A549 (cell line): ENCODE results near the gene ABCB11.

Experiments
- CEBPB ChIP-seq, 2 experiments: fragments of >200 bp in 1 of 2; sonication (Bioruptor Twin) in 1 of 2; formaldehyde crosslinking in 1 of 2; IDR thresholded peaks; 2 replicates each; pipeline ENCODE4 v1.6.1; 2012 to 2016
- CTCF ChIP-seq: fragments of >200 bp; sonication (Bioruptor Twin); formaldehyde crosslinking; IDR thresholded peaks from 3 replicates; pipeline ENCODE4 v1.5.1; 2016
- E2F6 ChIP-seq: IDR thresholded peaks from 2 replicates; pipeline ENCODE4 v1.6.1; 2012; ENCODE audit warnings: low read depth, borderline replicate concordance
- HEYL ChIP-seq: fragments of 250-450 bp; sonication (Bioruptor Pico); IDR thresholded peaks from 2 replicates; pipeline ENCODE4 v1.8.0; 2021; ENCODE audit warnings: mild to moderate bottlenecking, moderate library complexity
- MAFK ChIP-seq: fragments of 450-650 bp; IDR thresholded peaks from 2 replicates; pipeline ENCODE4 v1.6.1; 2014; ENCODE audit not compliant: partially characterized antibody
- POLR2A ChIP-seq: IDR thresholded peaks from 2 replicates; pipeline ENCODE4 v1.6.1; 2012; ENCODE audit warnings: mild to moderate bottlenecking, low read length
- RNF2 ChIP-seq: fragments of 200-600 bp; sonication (generic); IDR thresholded peaks from 2 replicates; pipeline ENCODE4 v1.6.1; 2016; ENCODE audit warnings: low read depth, mild to moderate bottlenecking, antibody characterized with exemption, moderate library complexity, borderline replicate concordance
- SMC3 ChIP-seq: fragments of >200 bp; sonication (Bioruptor Twin); formaldehyde crosslinking; IDR thresholded peaks from 3 replicates; pipeline ENCODE4 v1.6.1; 2018; ENCODE audit warnings: inconsistent platforms
- TP53 ChIP-seq: fragments of 250-450 bp; sonication (Bioruptor Pico); IDR thresholded peaks from 2 replicates; pipeline ENCODE4 v1.5.0; 2021; ENCODE audit warnings: mild to moderate bottlenecking, moderate library complexity

- TF ChIP-seq E2F6, result no peak
- no peak for TF ChIP-seq CTCF
- TF ChIP-seq TP53, result no peak
- no peak for TF ChIP-seq HEYL (CRISPR knock-in tag)
- TF ChIP-seq RNF2, result no peak
- no peak for TF ChIP-seq MAFK
- no peak for TF ChIP-seq POLR2A
- peak; percentile 63 to 71 for TF ChIP-seq CEBPB (IDR thresholded peaks at IDR 0.05)
- TF ChIP-seq SMC3, result no peak
These were observed 41.2 kb upstream of the ABCB11 start for GRCh38 chr2:169072163-169072925.
